G401.6 (cell line): Measurements from ENCODE around the gene CDIP1.
A peak's percentile ranks its signal among the peaks of the same experiment; 100 is the strongest.
"Not testable (repeated sequence)": the region's sequence is repeated elsewhere in the genome, so short reads cannot be mapped to it uniquely, and the experiment has no call there.

Experiments used
- FAIRE-seq: peaks from 2 replicates; lab custom pipeline; 2012; peaks lifted over from hg19 to GRCh38; lab: Jason Lieb, UNC

Gene CDIP1

GRCh38 chr16:4538350-4539235 lies at the start of gene CDIP1:
Gene CDIP1, minus strand, starts transcription at chr16:4538773. Its CDS starts 24,643 bp downstream, at chr16:4514130.
- peak; percentile 94 for FAIRE-seq

GRCh38 chr16:4586291-4586690 lies 47.7 kb upstream of the CDIP1 start:
- FAIRE-seq: no peak

DNA sequence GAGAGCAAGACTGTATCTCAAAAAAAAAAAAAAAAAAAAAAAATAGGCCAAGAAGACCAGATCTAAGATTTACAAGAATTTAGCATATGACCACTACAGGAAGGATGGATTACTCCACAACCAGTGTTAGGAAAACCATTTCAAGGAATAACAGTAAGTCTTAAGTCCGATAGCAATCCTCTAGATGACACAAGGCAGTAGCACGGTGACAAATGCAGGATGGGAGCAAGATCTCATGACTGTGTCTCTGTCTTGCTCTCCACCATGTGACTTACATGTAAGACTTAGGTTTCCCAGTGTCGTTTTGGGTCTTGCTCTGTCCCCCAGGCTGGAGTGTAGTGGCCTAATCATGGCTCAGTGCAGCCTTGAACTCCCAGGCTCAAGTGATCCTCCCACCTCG lies 45.3 kb upstream of the CDIP1 start:
- no peak for FAIRE-seq

GRCh38 chr16:4580250-4580649 lies 41.7 kb upstream of the CDIP1 start:
- no peak for FAIRE-seq

DNA sequence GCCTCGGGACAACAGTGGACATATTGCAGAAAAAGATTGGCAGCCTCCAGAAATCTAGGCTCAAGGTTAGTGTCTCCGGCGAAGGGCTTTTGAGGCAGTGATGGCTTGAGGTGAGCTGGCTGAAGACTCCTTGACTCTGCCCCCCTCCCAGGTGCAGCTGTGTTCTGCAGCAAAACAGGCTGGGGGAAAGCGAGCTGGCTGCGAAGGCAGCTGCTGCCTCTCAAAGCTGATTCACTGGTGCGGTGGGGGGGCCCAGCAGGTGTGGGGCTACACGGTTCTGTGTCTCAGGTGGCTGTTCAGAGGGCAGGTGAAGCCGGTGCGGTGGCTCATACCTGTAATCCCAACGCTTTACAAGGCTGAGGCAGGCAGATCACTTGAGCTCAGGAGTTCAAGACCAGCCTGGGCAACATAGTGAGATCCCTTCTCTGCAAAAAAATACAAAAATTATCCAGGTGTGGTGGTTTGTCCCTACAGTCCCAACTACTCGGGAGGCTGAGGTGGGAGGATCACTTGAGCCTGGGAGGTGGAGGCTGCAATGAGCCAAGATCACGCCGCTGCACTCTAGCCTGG lies 40.5 kb upstream of the CDIP1 start:
- no peak for FAIRE-seq

- FAIRE-seq: no peak
These were observed 37.4 kb upstream of the CDIP1 start for GRCh38 chr16:4576008-4576407.

GRCh38 chr16:4574919-4575705 lies 36.5 kb upstream of the CDIP1 start:
- FAIRE-seq: no peak

DNA sequence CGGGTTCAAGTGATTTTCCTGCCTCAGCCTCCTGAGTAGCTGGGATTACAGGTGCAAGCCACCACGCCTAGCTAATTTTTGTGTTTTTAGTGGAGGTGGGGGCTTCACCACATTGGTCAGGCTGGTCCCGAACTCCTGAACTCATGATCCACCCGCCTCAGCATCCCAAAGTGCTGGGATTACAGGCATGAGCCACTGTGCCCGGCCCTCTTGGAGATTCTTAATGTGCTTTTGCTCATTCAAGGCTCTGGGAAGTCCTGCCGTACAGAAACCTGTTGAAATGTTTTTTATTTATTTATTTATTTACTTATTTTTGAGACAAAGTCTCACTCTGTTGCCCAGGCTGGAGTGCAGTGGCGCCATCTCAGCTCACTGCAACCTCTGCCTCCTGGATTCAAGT lies 35.4 kb upstream of the CDIP1 start:
- not testable (repeated sequence) for FAIRE-seq

- no peak for FAIRE-seq
These were observed 34.1 kb upstream of the CDIP1 start for GRCh38 chr16:4572715-4573114.

- FAIRE-seq: no peak
These were observed 32.2 kb upstream of the CDIP1 start for GRCh38 chr16:4570688-4571321.

DNA sequence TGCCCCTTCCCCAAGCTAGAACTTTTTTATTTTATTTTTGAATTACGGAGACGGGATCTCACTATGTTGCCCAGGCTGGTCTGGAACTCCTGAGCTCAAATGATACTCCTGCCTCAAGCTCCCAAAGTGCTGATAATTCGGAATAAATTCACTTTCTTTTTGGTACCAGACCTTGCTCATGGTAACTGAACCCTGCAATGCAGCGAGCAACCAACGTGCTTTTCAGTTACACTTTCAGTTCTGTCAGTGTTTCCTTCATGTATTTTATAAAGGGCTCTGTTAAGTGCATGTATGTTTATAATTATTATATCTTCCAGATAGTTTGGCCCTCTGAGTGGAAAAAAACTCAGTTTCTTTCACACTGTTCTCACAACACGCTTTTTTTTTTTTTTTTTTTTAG lies 31.5 kb upstream of the CDIP1 start:
- FAIRE-seq: no peak

GRCh38 chr16:4566144-4566543 lies 27.6 kb upstream of the CDIP1 start:
- no peak for FAIRE-seq

- FAIRE-seq: no peak
These were observed 26.2 kb upstream of the CDIP1 start for GRCh38 chr16:4564661-4565267.

DNA sequence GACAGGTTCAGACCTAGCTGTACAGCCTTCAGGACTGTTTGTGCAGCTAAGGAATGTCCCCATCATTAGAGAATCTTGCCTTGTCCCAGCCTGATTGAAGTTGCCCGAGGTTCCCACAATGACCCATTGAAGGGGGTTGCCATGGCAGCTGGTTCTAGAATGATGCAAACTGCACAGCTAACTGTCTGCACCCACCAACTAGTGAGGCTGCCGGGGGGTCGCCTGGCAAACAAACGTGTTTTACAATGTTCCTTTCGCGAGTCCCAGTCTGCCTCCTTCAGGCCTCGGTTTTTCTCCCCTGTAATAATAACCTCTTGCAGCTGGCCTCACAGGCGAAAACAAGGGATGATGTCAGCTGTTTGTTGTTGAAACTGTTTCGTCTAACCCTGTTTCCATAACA lies 23.0 kb upstream of the CDIP1 start:
- no peak for FAIRE-seq

DNA sequence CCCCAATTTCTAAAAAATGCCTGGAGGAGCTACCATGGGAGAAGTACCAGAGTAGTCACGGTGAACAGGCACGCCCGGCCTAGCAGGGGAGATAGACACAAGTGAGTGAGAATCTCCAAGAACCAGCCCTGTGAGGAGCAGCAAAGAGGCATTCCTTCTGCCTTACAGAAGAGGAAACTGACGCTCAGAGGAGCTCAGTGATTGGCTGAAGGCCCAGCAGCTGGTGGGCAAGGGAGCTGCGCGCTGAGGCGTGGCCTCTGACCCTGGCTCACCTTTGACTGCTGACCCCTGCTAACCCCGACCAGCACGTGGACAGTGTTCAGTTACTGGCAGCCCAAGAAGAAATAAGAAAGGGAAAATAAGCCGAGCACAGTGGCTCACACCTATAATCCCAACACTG lies 19.4 kb upstream of the CDIP1 start:
- no peak for FAIRE-seq

DNA sequence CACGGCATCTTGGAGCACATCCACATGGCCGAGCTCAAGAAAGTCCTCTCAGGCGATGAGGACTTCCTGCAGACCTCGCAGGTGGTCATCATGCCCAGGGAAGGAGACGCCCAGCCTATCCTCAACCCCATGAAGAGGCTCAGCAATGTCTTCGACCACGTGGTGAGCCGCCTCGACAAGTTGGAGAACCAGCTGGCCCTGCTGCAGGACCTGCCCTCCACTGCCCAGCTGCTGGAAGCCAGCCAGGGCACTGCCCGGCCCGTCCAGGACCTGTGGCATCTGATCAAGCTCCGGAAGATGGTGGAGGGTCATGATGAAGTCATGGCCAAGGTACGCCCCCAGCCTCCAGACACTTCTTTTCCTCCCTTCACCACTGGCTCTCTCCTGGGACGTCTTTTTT lies 18.0 kb upstream of the CDIP1 start:
- no peak for FAIRE-seq

- no peak for FAIRE-seq
These were observed 17.5 kb upstream of the CDIP1 start, which contains the start of gene C16orf96 for GRCh38 chr16:4556112-4556511. Gene C16orf96, plus strand, starts transcription at chr16:4556340. Its CDS starts 150 bp downstream, at chr16:4556490.

DNA sequence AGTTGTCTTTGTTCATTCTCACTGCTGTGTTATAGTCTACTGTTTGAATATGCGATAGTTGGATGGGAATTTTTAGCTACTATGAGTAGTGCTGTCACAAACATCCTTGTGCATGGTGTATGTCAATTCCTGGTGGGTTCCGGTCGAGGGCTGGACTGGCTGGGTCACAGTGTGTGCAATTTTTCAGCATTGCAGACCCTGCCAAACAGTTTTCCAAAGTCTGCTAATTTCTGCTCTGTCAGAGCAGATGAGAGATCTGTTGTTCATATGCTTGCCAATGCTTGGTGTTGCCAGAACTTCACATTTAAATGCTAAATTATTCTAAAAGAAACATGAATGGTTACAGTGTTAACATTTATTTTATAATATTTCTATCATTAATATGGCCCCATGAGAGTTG lies 14.0 kb upstream of the CDIP1 start:
- FAIRE-seq: no peak

DNA sequence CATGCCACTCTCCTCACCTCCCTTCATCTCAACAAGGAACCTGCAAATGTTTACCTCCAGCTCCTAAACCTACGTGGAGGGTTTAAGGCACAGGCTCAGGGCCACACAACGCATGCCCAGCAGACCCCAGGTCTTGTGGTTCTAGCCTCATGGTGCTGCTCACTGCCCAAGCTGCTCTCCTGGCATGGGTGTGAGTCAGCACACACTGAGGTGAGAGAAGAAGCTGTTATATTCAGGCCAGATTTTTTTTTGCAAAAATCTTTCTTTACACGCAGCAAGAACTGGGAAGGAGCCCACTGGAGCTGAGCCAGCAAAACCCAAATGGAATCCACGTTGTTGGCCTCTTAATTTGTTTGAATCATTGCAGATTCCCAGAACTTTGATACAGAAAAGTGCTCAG lies 12.0 kb upstream of the CDIP1 start:
- FAIRE-seq: no peak

GRCh38 chr16:4548124-4548523 lies 9.6 kb upstream of the CDIP1 start:
- FAIRE-seq: no peak

DNA sequence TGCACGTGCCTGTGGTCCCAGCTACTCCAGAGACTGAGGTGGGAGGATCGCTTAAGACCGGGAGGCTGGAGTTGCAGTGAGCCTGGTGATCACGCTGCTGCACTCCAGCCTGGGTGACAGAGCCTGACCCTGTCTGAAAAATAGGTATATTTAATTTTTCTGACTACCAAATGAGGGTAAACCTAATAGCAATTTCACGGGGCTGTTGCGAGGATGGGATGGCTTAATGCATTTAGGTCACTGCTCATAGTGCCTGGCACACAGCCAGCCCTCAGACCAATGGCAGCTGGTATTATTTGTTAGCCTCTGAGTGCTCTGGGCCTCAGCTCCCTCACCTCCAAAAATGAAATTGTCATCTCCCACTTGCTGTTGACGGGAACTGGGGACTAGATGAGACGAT lies 5.9 kb upstream of the CDIP1 start:
- no peak for FAIRE-seq

DNA sequence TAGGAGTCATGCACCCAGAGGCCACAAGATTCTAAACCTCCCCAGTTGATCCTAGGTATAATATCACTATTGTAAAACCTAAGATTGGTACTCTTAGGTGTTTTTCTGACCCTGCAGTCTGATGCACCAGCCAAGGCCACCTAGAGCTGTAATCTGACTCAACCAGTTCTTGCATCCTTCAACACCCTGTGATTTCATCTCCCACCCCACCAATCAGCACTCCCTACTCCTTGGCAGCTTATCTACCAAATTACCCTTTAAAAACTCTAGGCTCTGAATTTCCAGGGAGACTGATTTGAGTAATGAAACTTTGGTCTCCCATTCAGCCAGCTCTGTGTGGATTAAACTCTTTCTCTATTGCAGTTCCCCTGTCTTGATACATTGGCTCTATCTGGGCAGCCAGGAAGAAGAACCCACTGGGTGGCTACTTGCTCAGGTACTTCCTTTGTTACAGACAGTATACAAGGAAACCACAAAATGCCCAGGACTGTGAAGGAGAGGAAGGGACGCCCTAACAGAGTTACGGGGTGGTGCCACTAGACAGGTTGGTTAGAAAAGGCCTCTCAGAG lies 1.2 kb upstream of the CDIP1 start:
- FAIRE-seq: no peak
